Suppressor macrophage treated with lipopolysaccharide for 4 hours (primary cell): Measurements from ENCODE around the gene MRGPRE.
A peak's percentile ranks its signal among the peaks of the same experiment; 100 is the strongest.

Experiments used
- DNase-seq: peaks from one replicate; pipeline ENCODE4 v3.0.0-alpha.2; 2020

Gene MRGPRE

GRCh38 chr11:3196161-3197043, 35.8 kb downstream of the MRGPRE start:
- DNase-seq: no peak

- DNase-seq: peak; percentile 73
These were observed 36.7 kb downstream of the MRGPRE start for GRCh38 chr11:3195251-3196160.

- DNase-seq: no peak
These were observed 38.0 kb downstream of the MRGPRE start for GRCh38 chr11:3194016-3194816.

DNA sequence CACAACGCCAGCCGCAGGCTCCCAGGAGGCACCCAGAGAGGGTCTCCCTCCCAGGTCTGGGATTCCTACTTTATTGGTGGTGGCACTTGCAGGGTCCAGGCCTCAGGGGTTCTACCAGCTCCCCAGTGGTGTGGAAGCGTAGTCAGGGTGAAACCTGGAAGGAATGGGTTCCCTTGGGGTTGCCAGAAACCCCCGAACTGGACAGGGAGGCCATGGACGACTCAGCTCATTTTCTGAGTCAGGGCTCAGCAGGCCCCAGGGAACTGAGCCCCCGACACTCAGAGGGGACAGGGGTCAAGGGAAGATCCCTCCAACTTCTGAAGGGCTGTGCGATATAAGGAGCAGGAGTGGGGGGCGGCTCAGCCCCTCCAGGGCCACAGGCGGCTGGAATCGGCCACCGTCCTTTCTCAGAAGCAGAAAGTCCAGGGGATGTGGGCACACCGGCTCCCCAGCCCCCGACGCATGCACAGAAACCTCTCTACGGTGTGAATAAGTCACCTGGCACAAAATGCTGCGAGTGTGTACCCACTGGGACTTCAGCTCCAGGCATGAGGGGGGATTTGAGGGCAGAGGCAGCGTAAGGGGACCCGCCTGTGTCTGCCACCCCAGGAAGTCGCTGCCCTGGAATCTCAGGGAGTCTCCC, 38.7 kb downstream of the MRGPRE start:
- no peak for DNase-seq

DNA sequence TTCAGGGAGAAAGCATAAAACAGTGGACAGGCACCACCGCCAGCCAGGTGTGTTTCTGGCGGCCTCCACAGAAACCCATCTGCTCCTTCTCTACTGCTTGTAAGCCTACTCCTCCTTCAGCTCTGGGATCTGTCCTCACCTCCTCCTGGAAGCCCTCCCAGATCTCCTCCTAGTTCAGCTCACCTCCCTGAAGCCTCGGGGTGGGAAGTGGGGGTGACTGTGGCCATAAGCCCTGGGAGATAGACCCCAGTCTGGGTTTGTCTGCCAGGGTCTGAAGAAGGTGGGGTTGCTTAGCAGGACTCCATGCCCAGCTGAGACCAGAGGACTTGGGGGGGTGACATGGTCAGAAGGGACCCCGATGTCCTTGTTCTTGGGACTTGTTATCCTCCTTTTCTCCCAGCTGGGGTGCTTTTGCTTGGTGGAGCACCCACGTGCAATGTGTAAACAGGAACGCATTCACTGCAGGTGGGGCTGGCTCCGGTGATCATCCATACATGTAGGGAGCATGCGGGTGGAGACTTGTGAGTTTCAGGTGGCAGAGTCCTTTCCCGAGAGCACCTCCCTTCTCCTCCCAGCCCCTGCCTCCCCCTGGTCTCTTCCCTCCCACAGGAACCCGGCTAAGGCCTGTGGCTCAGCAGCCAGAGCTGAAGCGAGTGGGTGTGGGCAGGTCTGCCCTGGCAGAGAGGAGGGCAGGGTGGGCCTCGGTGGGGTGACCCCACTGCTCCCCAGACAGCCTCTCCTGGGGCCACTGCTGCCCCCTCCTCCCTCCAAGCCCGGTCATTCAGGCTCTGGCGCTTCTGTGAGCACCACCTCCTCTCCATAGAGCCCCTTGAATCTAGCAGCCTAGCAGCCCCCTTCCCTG, 39.5 kb downstream of the MRGPRE start:
- no peak for DNase-seq

DNA sequence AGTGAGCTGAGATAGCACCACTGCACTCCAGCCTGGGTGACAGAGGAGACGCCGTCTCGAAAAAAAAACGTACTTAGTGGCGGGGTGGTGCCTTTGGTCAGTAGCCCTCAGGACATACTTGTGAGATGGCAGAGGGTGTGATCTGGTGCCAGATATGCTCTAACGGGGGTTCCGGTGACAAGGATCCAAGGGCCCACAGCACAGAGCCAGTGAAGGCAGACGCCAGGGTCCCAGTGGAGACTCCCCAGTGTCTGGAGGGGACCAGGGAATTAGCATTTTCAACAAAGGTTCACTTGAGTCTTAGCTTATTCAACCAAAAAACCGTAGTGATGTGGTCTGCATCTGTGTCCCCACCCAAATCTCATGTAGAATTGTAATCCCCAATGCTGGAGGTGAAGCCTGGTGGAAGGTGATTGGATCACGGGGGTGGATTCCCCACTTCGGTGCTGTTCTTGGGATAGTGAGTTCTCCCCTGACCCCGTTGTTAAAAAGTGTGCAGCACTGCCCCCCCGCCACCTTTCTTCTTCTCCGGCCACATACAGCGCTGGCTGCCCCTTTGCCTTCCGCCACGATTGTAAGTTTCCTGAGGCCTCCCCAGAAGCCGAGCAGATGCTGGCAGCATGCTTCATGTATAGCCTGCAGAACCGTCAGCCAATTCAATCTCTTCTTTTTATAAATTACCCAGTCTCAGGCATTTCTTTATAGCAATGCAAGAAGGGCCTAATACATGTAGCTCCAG, 40.5 kb downstream of the MRGPRE start:
- no peak for DNase-seq

DNA sequence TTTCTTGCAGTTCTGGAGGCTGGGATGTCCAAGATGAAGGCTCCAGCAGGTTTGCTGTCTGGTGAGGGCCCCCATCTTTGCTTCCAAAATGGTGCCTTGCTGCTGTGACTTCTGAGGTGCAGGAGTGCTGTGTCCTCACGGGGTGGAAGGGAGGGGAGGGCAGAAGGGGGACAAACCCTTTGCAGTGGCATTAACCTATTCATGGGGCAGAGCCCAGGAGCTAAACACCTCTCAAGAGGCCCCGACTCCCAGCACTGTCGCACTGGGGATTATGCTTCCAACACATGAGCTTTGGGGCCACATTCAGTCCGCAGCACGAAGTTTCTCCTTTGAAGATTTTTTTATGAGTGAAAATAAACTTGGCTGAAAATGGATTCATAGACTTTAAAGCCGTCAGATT, 41.6 kb downstream of the MRGPRE start:
- DNase-seq: no peak

DNA sequence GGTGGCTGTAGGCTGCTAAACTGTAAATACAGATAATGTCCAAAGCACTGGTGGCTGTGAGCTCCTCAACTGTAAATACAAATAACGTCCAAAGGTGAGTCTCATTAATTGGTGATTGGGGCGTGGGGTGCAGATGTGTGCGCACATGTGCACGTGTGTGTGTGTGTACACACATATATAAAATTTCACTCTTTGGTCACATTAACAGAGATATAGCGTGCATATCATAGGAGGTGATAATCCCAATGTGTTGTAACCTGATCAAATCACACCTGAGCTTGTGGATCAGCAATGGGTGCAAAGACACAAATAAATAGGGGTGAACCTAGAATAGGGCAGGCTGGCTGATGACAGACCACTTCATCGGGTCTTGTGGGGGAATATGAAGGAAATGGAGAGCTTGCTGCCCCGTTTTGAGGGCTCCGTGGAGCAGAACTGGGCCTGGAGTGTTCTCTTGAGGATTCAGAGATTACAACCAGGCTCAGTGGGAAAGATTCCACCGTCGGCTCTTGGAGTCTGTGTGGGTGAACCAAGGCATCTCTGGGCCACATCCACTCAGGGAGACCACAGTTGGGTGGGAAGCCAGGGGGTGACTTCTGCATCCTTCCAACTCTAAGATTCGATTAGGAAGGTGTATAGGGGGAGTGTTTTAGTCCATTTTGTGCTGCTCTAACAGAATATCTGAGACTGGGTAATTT, 42.2 kb downstream of the MRGPRE start:
- DNase-seq: no peak

DNA sequence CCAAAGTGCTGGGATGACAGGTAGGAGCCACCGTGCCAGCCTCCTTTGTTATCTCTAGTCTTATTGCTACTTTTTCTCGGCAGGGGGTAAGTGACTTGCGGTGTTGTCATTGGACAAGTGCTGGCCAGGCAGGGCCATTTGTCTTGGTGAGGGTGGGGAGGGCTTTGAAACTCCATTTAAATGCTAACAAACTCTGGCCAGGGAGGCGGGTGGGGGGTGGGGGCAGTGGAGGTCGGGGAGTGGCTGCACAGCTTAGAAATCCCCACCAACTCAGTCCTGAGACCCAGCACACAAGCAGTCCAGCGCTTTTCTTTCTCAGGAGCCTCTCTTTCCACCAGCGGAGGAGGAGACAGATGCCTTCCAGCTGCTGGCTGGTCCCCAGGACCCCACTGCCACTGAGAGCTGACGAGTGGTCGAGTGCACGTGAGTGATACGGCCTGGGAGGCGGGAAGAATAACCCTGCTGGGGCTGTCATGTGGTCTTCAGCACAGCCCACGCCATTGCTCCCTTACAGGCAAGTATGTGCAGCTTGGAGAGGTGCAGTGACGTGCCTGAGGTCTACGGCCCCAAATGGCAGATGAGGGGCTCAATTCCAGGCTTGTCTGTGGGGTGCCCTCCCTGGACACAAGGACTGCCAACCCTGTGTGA, 42.9 kb downstream of the MRGPRE start:
- no peak for DNase-seq

- no peak for DNase-seq
These were observed 43.6 kb downstream of the MRGPRE start for GRCh38 chr11:3188496-3189195.

GRCh38 chr11:3186166-3186953, 45.9 kb downstream of the MRGPRE start:
- DNase-seq: no peak

GRCh38 chr11:3184732-3185347, 47.4 kb downstream of the MRGPRE start:
- DNase-seq: no peak

- DNase-seq: no peak
These were observed 48.7 kb downstream of the MRGPRE start for GRCh38 chr11:3183523-3183922.

DNA sequence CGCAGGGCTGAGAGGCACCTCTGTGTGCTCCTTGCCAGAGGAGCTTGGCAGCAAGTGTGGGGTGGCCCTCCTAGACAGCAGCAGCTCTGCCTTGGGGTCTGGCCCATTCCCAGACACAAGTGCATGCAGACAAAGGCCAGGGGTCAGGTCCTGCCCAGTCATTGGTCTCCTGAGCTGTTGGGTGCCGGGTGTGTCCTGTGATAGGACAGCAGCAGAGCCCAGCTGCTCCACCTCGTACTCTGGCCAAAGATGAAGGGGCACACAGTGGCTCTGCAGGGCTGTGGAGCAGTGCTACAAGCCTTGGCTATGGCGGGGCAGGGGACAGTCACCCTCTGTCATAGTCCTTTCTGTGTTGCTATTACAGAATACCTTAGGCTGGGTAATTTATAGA, 49.8 kb downstream of the MRGPRE start:
- no peak for DNase-seq

GRCh38 chr11:3181725-3182461, 50.3 kb downstream of the MRGPRE start:
- no peak for DNase-seq

- DNase-seq: no peak
These were observed 51.3 kb downstream of the MRGPRE start for GRCh38 chr11:3180869-3181268.

DNA sequence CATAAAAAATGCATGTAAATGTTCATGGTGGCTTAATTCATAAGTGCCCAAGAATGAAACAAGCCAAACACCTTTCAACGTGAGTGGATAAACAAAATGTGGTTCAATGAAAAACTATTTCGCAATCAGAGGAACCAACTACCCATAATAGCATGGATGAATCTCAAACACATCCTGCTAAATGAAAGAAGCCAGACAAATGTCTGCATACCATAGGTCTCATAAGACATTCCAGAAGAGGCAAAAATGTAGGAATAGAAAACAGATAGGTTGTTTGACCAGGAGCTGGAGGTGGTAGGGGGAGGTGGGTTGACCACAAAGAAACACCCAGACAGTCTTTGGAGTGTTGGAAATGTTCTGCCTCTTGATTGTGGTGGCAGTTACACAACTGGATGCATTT, 53.9 kb downstream of the MRGPRE start:
- DNase-seq: no peak
